H1 (cell line): Measurements from ENCODE around the gene ZFR. TPM values are rescaled to one million over a fixed set of nuclear protein-coding genes. Genes with fewer than 3 reads are reported as not detected.

ENCODE experiments used
- CTCF ChIA-PET: fragments of 300-600 bp; sonication (Branson Sonifier 250); formaldehyde crosslinking; loops from one replicate; lab custom pipeline; 2021; ENCODE audit not compliant: partially characterized antibody; lab: Charles Lee
- POLR2A ChIA-PET: fragments of 300-600 bp; sonication (Branson Sonifier 250); formaldehyde crosslinking; loops from one replicate; lab custom pipeline; 2021; ENCODE audit warnings: inconsistent platforms; ENCODE audit not compliant: partially characterized antibody; lab: Charles Lee
- DNase-seq, 2 experiments: peaks; one replicate each; pipeline versions ENCODE4 v3.0.0 to v3.0.0-alpha.2; 2010 to 2022; ENCODE audit warnings: low spot score in 2 of 2, low read depth in 1 of 2, mixed read lengths in 1 of 2
- FAIRE-seq: peaks from 2 replicates; lab custom pipeline; 2011; peaks lifted over from hg19 to GRCh38; lab: Jason Lieb, UNC
- H2AFZ ChIP-seq: 2 replicates; pipeline ENCODE4 v1.8.1; 2012; ENCODE audit warnings: low read length, inconsistent platforms
- H2AK5ac ChIP-seq: 2 replicates; pipeline ENCODE4 v1.6.1; 2013; ENCODE audit warnings: low read depth, low read length
- H2BK120ac ChIP-seq: replicated peaks from 2 replicates; pipeline ENCODE3; 2013; ENCODE audit warnings: low read depth, low read length, inconsistent platforms
- H2BK12ac ChIP-seq: 2 replicates; pipeline ENCODE4 v1.6.1; 2013; ENCODE audit warnings: low read depth, low read length
- H2BK15ac ChIP-seq: 2 replicates; pipeline ENCODE4 v1.6.1; 2013; ENCODE audit warnings: low read length
- H2BK20ac ChIP-seq: 2 replicates; pipeline ENCODE4 v1.6.1; 2013; ENCODE audit warnings: low read length
- H2BK5ac ChIP-seq: 2 replicates; pipeline ENCODE4 v1.6.1; 2013; ENCODE audit warnings: low read depth, low read length
- H3K14ac ChIP-seq: 2 replicates; pipeline ENCODE4 v1.6.1; 2013; ENCODE audit warnings: inconsistent platforms; ENCODE audit not compliant: insufficient read length
- H3K18ac ChIP-seq: 2 replicates; pipeline ENCODE4 v1.6.1; 2013; ENCODE audit warnings: low read length; ENCODE audit errors: extremely low read depth
- H3K23ac ChIP-seq: 2 replicates; pipeline ENCODE4 v1.6.1; 2013; ENCODE audit warnings: inconsistent platforms; ENCODE audit not compliant: insufficient read length
- H3K23me2 ChIP-seq: 2 replicates; pipeline ENCODE4 v1.6.1; 2013; ENCODE audit warnings: low read depth, low read length
- H3K27ac ChIP-seq: 2 replicates; pipeline ENCODE4 v1.6.1; 2011; ENCODE audit warnings: low read depth, low read length, inconsistent platforms
- H3K27me3 ChIP-seq, 4 experiments: replicated peaks in 1 of 4; 1 replicate in 1 of 4; 2 replicates in 3 of 4; pipeline versions ENCODE4 v1.6.1 to v1.8.1; 2011 to 2013; ENCODE audit warnings: low read length in 3 of 4, mild to moderate bottlenecking in 3 of 4, inconsistent platforms in 2 of 4, mixed read lengths in 2 of 4, moderate library complexity in 1 of 4; ENCODE audit not compliant: control insufficient read depth in 3 of 4, insufficient read depth in 3 of 4; ENCODE audit errors: extremely low read depth in 1 of 4
- H3K36me3 ChIP-seq, 4 experiments: 2 replicates each; pipeline versions ENCODE4 v1.6.1 to v1.8.1; 2011 to 2013; ENCODE audit warnings: mild to moderate bottlenecking in 4 of 4, low read length in 3 of 4, moderate library complexity in 2 of 4, control low read depth in 1 of 4, inconsistent platforms in 1 of 4; ENCODE audit not compliant: insufficient read depth in 4 of 4, control insufficient read depth in 2 of 4
- H3K4ac ChIP-seq: replicated peaks from 2 replicates; pipeline ENCODE3; 2013; ENCODE audit warnings: low read length, low read depth, mixed read lengths, inconsistent platforms; ENCODE audit not compliant: insufficient read length
- H3K4me1 ChIP-seq, 4 experiments: replicated peaks in 1 of 4; 1 replicate in 1 of 4; 2 replicates in 3 of 4; pipeline versions ENCODE4 v1.6.1 to v1.8.1; 2011 to 2013; ENCODE audit warnings: low read length in 3 of 4, inconsistent platforms in 2 of 4, mixed read lengths in 1 of 4; ENCODE audit not compliant: insufficient read depth in 4 of 4, control insufficient read depth in 3 of 4
- H3K4me2 ChIP-seq, 2 experiments: 2 replicates each; pipeline versions ENCODE4 v1.6.1 to v1.8.1; 2011 to 2013; ENCODE audit warnings: low read depth in 2 of 2, low read length in 2 of 2, control low read depth in 1 of 2, inconsistent platforms in 1 of 2, mild to moderate bottlenecking in 1 of 2; ENCODE audit not compliant: insufficient read depth in 1 of 2
- H3K4me3 ChIP-seq, 4 experiments: fragments of 200-600, 300-600 bp in 1 of 4; sonication (generic), shearing (Covaris generic), sonication (Bioruptor Twin) in 1 of 4; 2 replicates each; pipeline versions ENCODE4 v1.5.1 to v1.8.1; 2011 to 2016; ENCODE audit warnings: low read length in 4 of 4, low read depth in 3 of 4, control low read depth in 2 of 4, inconsistent platforms in 2 of 4, mild to moderate bottlenecking in 2 of 4, mixed read lengths in 1 of 4, moderate library complexity in 1 of 4; ENCODE audit not compliant: insufficient read depth in 2 of 4; ENCODE audit errors: extremely low read depth in 1 of 4
- H3K56ac ChIP-seq: replicated peaks from 2 replicates; pipeline ENCODE3; 2013; ENCODE audit warnings: low read depth, mild to moderate bottlenecking, mixed read lengths, low read length, inconsistent platforms; ENCODE audit not compliant: insufficient read length
- H3K79me1 ChIP-seq: 2 replicates; pipeline ENCODE4 v1.6.1; 2013; ENCODE audit warnings: low read depth, low read length, control low read depth
- H3K79me2 ChIP-seq, 2 experiments: 2 replicates each; pipeline versions ENCODE4 v1.6.1 to v1.8.1; 2012 to 2013; ENCODE audit warnings: low read length in 2 of 2, mild to moderate bottlenecking in 2 of 2, inconsistent platforms in 1 of 2; ENCODE audit not compliant: insufficient read depth in 2 of 2, control insufficient read depth in 1 of 2
- H3K9ac ChIP-seq, 4 experiments: replicated peaks in 1 of 4; 1 replicate in 1 of 4; 2 replicates in 3 of 4; pipeline versions ENCODE4 v1.6.1 to v1.8.1; 2011 to 2013; ENCODE audit warnings: low read depth in 3 of 4, low read length in 3 of 4, control low read depth in 2 of 4, mild to moderate bottlenecking in 2 of 4, moderate library complexity in 2 of 4, inconsistent platforms in 1 of 4; ENCODE audit errors: extremely low read depth in 1 of 4
- H3K9me3 ChIP-seq, 2 experiments: 2 replicates each; pipeline versions ENCODE4 v1.6.1 to v1.8.1; 2012 to 2013; ENCODE audit warnings: mild to moderate bottlenecking in 2 of 2, moderate library complexity in 2 of 2, control low read depth in 1 of 2, inconsistent platforms in 1 of 2, low read depth in 1 of 2, low read length in 1 of 2, mixed read lengths in 1 of 2; ENCODE audit not compliant: insufficient read depth in 2 of 2
- H4K20me1 ChIP-seq, 2 experiments: replicated peaks in 1 of 2; 2 replicates each; pipeline versions ENCODE3 to v1.8.1; 2011 to 2013; ENCODE audit warnings: inconsistent platforms in 2 of 2, low read length in 2 of 2, mild to moderate bottlenecking in 1 of 2; ENCODE audit not compliant: insufficient read depth in 2 of 2, control insufficient read depth in 1 of 2
- H4K5ac ChIP-seq: 2 replicates; pipeline ENCODE4 v1.6.1; 2013; ENCODE audit warnings: low read length, low read depth, mixed read lengths, inconsistent platforms; ENCODE audit not compliant: insufficient read length
- H4K8ac ChIP-seq: 2 replicates; pipeline ENCODE4 v1.8.0; 2013; ENCODE audit warnings: mild to moderate bottlenecking, moderate library complexity, low read length, inconsistent platforms; ENCODE audit not compliant: insufficient read depth; ENCODE audit errors: extremely low read depth
- H4K91ac ChIP-seq: replicated peaks from 2 replicates; pipeline ENCODE3; 2013; ENCODE audit warnings: low read length, mixed read lengths, inconsistent platforms; ENCODE audit not compliant: insufficient read length
- ASH2L ChIP-seq: fragments of 200-600, 300-600 bp; sonication (generic); IDR thresholded peaks from one replicate; pipeline ENCODE4 v1.7.1; 2017; ENCODE audit warnings: low read length
- CEBPB ChIP-seq: IDR thresholded peaks from 2 replicates; pipeline ENCODE4 v1.6.1; 2012; ENCODE audit warnings: low read depth, low read length
- CTBP2 ChIP-seq: IDR thresholded peaks from 2 replicates; pipeline ENCODE4 v1.7.0; 2011; ENCODE audit warnings: borderline replicate concordance, mild to moderate bottlenecking, moderate library complexity, mixed read lengths, low read length; ENCODE audit not compliant: insufficient read depth, insufficient read length
- HDAC2 ChIP-seq, 2 experiments: fragments of 300-600 bp in 1 of 2; sonication (generic) in 1 of 2; IDR thresholded peaks; 2 replicates each; pipeline ENCODE4 v1.6.1; 2011 to 2012; ENCODE audit warnings: low read depth in 2 of 2, low read length in 2 of 2, mild to moderate bottlenecking in 2 of 2, moderate library complexity in 2 of 2, borderline replicate concordance in 1 of 2, inconsistent platforms in 1 of 2
- KDM1A ChIP-seq: fragments of 200-600, 300-600 bp; sonication (generic); IDR thresholded peaks from 2 replicates; pipeline ENCODE4 v1.7.1; 2016; ENCODE audit warnings: mild to moderate bottlenecking, low read length, borderline replicate concordance
- NANOG ChIP-seq: IDR thresholded peaks from 2 replicates; pipeline ENCODE4 v1.6.1; 2011; ENCODE audit warnings: low read length, low read depth, mild to moderate bottlenecking, inconsistent platforms; ENCODE audit not compliant: insufficient read depth, poor library complexity, severe bottlenecking
- SAP30 ChIP-seq: fragments of 300-600 bp; sonication (generic); IDR thresholded peaks from 2 replicates; pipeline ENCODE4 v1.7.1; 2012; ENCODE audit warnings: low read length, moderate library complexity, mild to moderate bottlenecking, inconsistent platforms; ENCODE audit not compliant: insufficient read depth, insufficient replicate concordance
- SUZ12 ChIP-seq: fragments of 200-600 bp; sonication (generic); IDR thresholded peaks from 2 replicates; pipeline ENCODE4 v1.6.1; 2012; ENCODE audit warnings: mild to moderate bottlenecking, inconsistent platforms, low read length, moderate library complexity, mixed read lengths
- WGBS, 2 experiments: shearing (Covaris generic) in 1 of 2; methylation state at CpG; one replicate each; pipeline versions ENCODE4 v1.1.6 to v1.1.7; 2013 to 2015; ENCODE audit warnings: low lambda C conversion rate in 2 of 2, mixed read lengths in 2 of 2, inconsistent platforms in 1 of 2, low coverage in 1 of 2, missing lambda C conversion rate in 1 of 2; ENCODE audit not compliant: insufficient replicate concordance in 2 of 2, insufficient coverage in 1 of 2, insufficient read length in 1 of 2; ENCODE audit errors: extremely low coverage in 1 of 2, missing lambda C conversion rate in 1 of 2; 5-methylcytosine and 5-hydroxymethylcytosine counted together
- polyA plus RNA-seq, 7 experiments: library from polyadenylated mRNA; depleted of rRNA in 3 of 7; stranded (reverse) in 5 of 7; unstranded in 2 of 7; fragments of >200 nt in 5 of 7; fragments of 200-250 nt in 2 of 7; gene quantifications; 1 replicate in 5 of 7; 2 replicates in 1 of 7; 4 replicates in 1 of 7; pipeline versions ENCODE4 v1.2.1 to v1.2.3, GENCODE V29; 2011 to 2013; ENCODE audit warnings: missing spikeins in 2 of 7, mixed read lengths in 2 of 7
- total RNA-seq: library from RNA; stranded (reverse); fragmentation: NEBNext Ultra II Directional; extraction: Animal tissue kit (Norgen Biotek cat#: 25700); gene quantifications from 2 replicates; pipeline ENCODE4 v1.2.1, GENCODE V29; 2021
- TF ChIP-seq, protein P1 (sequence below): IDR thresholded peaks from 2 replicates; pipeline ENCODE4 v1.6.1; 2012; ENCODE audit warnings: inconsistent platforms
- TF ChIP-seq, protein P2 (sequence below), 3 experiments: IDR thresholded peaks; 1 replicate in 2 of 3; 2 replicates in 1 of 3; pipeline versions ENCODE4 v1.5.1 to v1.6.1; 2011; ENCODE audit warnings: low read length in 3 of 3, mild to moderate bottlenecking in 3 of 3, inconsistent platforms in 2 of 3, low read depth in 1 of 3, moderate library complexity in 1 of 3; ENCODE audit not compliant: insufficient read depth in 1 of 3; ENCODE audit errors: control extremely low read depth in 1 of 3

ZFR gene
- total and polyA plus RNA-seq, 2 of the 8 experiments (the other 6 are each of a cell fraction or from before 2014, with no cell fraction given), result 68.8 to 92.7 TPM

DNA sequence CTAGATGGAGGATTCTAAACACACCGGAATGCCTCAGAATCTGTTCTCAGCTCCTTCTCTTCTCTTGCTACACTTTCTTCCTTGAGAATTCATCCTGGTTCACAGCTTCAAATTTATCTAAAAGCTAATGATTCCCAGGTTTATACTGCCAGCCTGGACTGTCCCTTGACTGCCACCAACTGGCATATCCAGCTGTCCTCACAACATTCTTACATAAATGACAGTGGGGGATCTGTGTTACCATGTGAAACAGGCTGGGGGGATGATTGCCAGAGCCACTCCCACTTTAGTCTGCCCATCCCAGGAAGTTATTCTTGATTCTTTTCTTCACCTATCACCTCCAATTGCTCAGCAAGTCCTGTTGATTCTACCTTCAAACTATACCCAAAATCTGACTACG lies 27.2 kb upstream of the ZFR start:
- Histone ChIP-seq H3K36me3 (no peaks in the 10 kb centered on the region), H3K27ac (no peak overlapping the region), H3K79me1 (no peaks in the 10 kb centered on the region), H3K14ac (no peak overlapping the region), H3K4me3 (no peak overlapping the region), H3K18ac (no peak overlapping the region), H4K5ac (no peak overlapping the region), H3K79me2 (no peaks in the 10 kb centered on the region), H2BK12ac (no peak overlapping the region), H2BK20ac (no peak overlapping the region), H3K27me3 (no peaks in the 10 kb centered on the region), H3K4me2 (no peak overlapping the region), H3K9me3 (no peaks in the 10 kb centered on the region), H3K4me1 (peaks cover 2 to 11% (median 9%) of the 10 kb centered on the region in 4 experiments; a peak in 6 of 7 replicates), H3K23ac (no peak overlapping the region), H4K8ac (no peak overlapping the region), H2AFZ (no peak overlapping the region), H3K56ac (no peak overlapping the region), H2AK5ac (no peak overlapping the region), H2BK5ac (no peak overlapping the region), H3K23me2 (no peaks in the 10 kb centered on the region), H2BK120ac (no peak overlapping the region), H3K9ac (no peak overlapping the region), H4K91ac (no peak overlapping the region), H3K4ac (no peak overlapping the region), H2BK15ac (no peak overlapping the region), H4K20me1 (no peaks in the 10 kb centered on the region)
- no peak for FAIRE-seq
- no peak for DNase-seq
- 90% methylated on average over 2 of the region's 2 CpGs; no CpG with 5 or more reads in 1 of the 2 experiments for WGBS, 2 experiments
- ChIA-PET POLR2A (no interaction called here), CTCF (interaction anchor here (0.5 to 1.9 kb wide), 8 partner anchors 11 to 1006 kb away, joined by 3 to 7 read pairs (median 4); no protein-coding TSS in a partner anchor)
- TF ChIP-seq, protein P1, sequence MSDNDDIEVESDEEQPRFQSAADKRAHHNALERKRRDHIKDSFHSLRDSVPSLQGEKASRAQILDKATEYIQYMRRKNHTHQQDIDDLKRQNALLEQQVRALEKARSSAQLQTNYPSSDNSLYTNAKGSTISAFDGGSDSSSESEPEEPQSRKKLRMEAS, result no peak
- TF ChIP-seq, protein P2, sequence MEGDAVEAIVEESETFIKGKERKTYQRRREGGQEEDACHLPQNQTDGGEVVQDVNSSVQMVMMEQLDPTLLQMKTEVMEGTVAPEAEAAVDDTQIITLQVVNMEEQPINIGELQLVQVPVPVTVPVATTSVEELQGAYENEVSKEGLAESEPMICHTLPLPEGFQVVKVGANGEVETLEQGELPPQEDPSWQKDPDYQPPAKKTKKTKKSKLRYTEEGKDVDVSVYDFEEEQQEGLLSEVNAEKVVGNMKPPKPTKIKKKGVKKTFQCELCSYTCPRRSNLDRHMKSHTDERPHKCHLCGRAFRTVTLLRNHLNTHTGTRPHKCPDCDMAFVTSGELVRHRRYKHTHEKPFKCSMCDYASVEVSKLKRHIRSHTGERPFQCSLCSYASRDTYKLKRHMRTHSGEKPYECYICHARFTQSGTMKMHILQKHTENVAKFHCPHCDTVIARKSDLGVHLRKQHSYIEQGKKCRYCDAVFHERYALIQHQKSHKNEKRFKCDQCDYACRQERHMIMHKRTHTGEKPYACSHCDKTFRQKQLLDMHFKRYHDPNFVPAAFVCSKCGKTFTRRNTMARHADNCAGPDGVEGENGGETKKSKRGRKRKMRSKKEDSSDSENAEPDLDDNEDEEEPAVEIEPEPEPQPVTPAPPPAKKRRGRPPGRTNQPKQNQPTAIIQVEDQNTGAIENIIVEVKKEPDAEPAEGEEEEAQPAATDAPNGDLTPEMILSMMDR (IDR thresholded peaks at IDR 0.05; ENCODE audit: control extremely low read depth in 1 of 3, insufficient read depth in 1 of 3, low read depth in 1 of 3, low read length in 3 of 3), result no peak
- no peak for TF ChIP-seq NANOG
- TF ChIP-seq KDM1A, result no peak
- no peak for TF ChIP-seq HDAC2 (IDR thresholded peaks at IDR 0.05; ENCODE audit: borderline replicate concordance in 1 of 2, low read depth in 2 of 2, low read length in 2 of 2)
- TF ChIP-seq ASH2L, result no peak
- TF ChIP-seq CEBPB, result no peak
- no peak for TF ChIP-seq SAP30
- TF ChIP-seq CTBP2, result no peak
- no peak for TF ChIP-seq SUZ12
